HG02678 (cell line): ENCODE data around the gene KATNBL1.
A peak's percentile ranks its signal among the peaks of the same experiment; 100 is the strongest.

Experiments
- ATAC-seq: cut with Tn5 transposase; IDR thresholded peaks from one replicate; pipeline ENCODE4 v1.9.1; 2021; ENCODE audit warnings: mild to moderate bottlenecking, moderate library complexity; ENCODE audit not compliant: unreplicated experiment

The KATNBL1 gene

GRCh38 chr15:34119291-34119690 lies 90.6 kb downstream of the KATNBL1 start:
- ATAC-seq, result no peak

GRCh38 chr15:34116620-34117019 lies 93.3 kb downstream of the KATNBL1 start:
- no peak for ATAC-seq

- no peak for ATAC-seq
Measured at GRCh38 chr15:34114739-34115138, 95.2 kb downstream of the KATNBL1 start.

GRCh38 chr15:34114215-34114614 lies 95.7 kb downstream of the KATNBL1 start:
- ATAC-seq, result no peak

- no peak for ATAC-seq
Measured at GRCh38 chr15:34111488-34111887, 98.4 kb downstream of the KATNBL1 start.

- no peak for ATAC-seq
Measured at GRCh38 chr15:34109797-34110663, 99.9 kb downstream of the KATNBL1 start.

- no peak for ATAC-seq
Measured at GRCh38 chr15:34107315-34107714, 102.6 kb downstream of the KATNBL1 start.

GRCh38 chr15:34106423-34106822 lies 103.5 kb downstream of the KATNBL1 start:
- ATAC-seq, result no peak

- no peak for ATAC-seq
Measured at GRCh38 chr15:34102175-34102925, 107.5 kb downstream of the KATNBL1 start.

- ATAC-seq, result peak; percentile 99
Measured at GRCh38 chr15:34101366-34102174, 108.3 kb downstream of the KATNBL1 start, which contains the start of the genes EMC7 and PGBD4. TSS of gene EMC7 (minus strand) at chr15:34101862. CDS start at chr15:34101839, 23 bp downstream. TSS of gene PGBD4 (plus strand) at chr15:34102083. CDS start at chr15:34102532, 449 bp downstream.

- ATAC-seq, result no peak
Measured at GRCh38 chr15:34099914-34100313, 110.0 kb downstream of the KATNBL1 start.
